GM10248 (cell line): Measurements from ENCODE around the gene KCNQ1.

ENCODE experiments used
- CTCF ChIA-PET: fragments of 300-600 bp; sonication (Branson Sonifier 250); formaldehyde crosslinking; extraction: SDS; loops from one replicate; lab custom pipeline; 2021; ENCODE audit warnings: antibody characterized with exemption; lab: Yijun Ruan, JAX
- POLR2A ChIA-PET: fragments of 350-650 bp; sonication (Branson Sonifier 250); formaldehyde crosslinking; extraction: SDS; loops from one replicate; lab custom pipeline; 2020; ENCODE audit warnings: antibody characterized with exemption; lab: Yijun Ruan, JAX
- DNase-seq: peaks from one replicate; pipeline ENCODE4 v3.0.0; 2012; ENCODE audit errors: extremely low spot score
- TF ChIP-seq, protein P1 (sequence below): IDR thresholded peaks from 2 replicates; pipeline ENCODE4 v1.5.1; 2012; ENCODE audit warnings: mild to moderate bottlenecking, low read depth; ENCODE audit errors: extremely low read depth, missing control alignments, control extremely low read depth

The KCNQ1 gene

DNA sequence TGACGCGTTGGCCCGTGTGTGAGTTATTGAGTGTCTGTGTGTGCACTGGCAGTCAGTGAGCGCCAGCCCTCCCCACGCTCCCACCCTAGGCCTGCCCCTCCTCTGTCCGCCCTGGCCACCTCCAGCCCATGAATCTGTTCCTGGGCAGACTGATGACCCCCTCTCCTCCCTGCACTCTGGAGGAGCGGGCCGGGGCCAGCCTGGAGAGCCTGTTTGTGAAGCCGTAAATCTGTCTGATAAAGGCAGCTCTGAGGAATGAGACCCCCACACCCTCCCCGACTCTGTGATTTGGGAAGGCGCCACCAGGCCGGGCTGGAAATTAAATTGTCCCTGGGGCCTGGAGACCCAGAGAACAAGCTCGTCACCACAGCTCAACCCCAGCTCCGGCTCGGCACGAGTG, 35.7 kb upstream of the KCNQ1 start:
- POLR2A ChIA-PET = interaction anchor here (0.9 kb wide), 1 partner anchor 10 kb away, joined by 3 read pairs; no protein-coding TSS in a partner anchor
- CTCF ChIA-PET = interaction anchor here (1.5 to 2.3 kb wide), 3 partner anchors 9 to 104 kb away, joined by 8 to 10 read pairs (median 8); partner anchors contain the start of gene TSSC4
- no peak for DNase-seq
- TF ChIP-seq, protein P1, sequence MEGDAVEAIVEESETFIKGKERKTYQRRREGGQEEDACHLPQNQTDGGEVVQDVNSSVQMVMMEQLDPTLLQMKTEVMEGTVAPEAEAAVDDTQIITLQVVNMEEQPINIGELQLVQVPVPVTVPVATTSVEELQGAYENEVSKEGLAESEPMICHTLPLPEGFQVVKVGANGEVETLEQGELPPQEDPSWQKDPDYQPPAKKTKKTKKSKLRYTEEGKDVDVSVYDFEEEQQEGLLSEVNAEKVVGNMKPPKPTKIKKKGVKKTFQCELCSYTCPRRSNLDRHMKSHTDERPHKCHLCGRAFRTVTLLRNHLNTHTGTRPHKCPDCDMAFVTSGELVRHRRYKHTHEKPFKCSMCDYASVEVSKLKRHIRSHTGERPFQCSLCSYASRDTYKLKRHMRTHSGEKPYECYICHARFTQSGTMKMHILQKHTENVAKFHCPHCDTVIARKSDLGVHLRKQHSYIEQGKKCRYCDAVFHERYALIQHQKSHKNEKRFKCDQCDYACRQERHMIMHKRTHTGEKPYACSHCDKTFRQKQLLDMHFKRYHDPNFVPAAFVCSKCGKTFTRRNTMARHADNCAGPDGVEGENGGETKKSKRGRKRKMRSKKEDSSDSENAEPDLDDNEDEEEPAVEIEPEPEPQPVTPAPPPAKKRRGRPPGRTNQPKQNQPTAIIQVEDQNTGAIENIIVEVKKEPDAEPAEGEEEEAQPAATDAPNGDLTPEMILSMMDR = no peak

DNA sequence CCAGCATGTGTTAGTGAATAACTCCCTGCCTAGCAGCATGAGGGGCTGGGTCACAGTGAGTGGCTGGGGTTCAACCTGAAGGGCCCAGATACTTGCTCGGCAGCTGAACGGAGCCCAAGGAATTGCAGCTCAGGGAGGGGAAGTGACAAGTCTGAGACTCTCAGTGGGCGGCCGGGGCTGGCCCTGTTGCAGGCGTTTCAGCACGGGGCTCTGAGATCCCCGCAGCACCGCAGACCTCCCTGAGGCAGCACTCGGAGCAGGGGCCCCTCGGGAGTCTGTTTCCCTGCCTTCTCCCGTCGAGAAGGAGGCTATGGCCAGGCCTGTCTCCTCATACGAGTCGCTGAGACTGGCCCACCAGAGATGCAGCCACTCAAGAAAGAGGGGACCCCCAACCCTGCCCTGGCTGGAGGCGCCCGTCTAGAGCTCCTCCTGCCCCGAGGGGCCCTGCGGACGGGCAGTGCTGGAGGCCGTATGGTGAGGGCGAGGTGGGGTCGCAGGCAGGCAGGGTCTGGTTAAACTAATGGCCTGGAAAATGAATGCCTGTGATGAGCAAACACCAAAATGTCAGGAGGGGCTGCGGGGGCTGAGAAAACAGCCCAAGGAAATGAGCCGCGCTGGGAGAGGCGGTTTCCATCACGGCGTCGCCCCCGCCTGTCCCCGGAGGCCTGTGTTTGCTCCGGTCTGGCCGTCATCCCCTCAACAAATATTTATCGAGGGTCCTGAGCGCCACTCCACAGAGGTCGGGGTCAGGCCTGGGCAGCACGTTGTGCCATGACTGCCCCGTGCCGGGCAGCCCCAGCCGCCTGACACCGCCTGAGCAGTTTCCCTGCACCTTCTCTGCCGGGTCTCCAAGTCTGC, 35.0 kb upstream of the KCNQ1 start:
- no peak for DNase-seq
- TF ChIP-seq, protein P1 = no peak
- ChIA-PET CTCF (interaction anchor here (1.0 to 2.3 kb wide), 4 partner anchors 10 to 212 kb away, joined by 3 to 10 read pairs (median 8); partner anchors contain the start of gene TSSC4), POLR2A (interaction anchor here (0.9 kb wide), 1 partner anchor 11 kb away, joined by 3 read pairs; no protein-coding TSS in a partner anchor)

DNA sequence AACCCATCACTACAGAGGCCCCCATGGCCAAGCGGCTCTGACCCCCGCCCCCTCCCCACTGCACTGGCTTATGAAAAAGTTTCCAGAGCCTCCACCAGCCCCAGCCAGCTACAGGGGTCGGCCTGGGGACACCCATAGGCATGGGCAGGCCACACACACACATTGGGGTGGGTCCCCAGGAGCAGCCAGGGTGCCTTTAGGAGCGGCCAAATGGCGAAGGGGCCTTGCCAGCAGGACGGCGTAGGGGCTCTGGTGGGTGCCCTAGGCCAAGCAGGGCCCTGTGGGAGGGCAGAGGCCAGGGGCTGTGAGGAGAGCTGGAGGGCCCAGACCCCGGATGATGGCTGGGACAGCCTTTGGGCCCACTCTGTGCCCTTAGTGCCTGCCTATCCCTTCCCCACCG, 34.2 kb upstream of the KCNQ1 start:
- ChIA-PET CTCF (interaction anchor here (1.0 to 2.3 kb wide), 3 partner anchors 10 to 213 kb away, joined by 3 to 8 read pairs (median 6); no protein-coding TSS in a partner anchor), POLR2A (no interaction called here)
- TF ChIP-seq, protein P1 = no peak
- no peak for DNase-seq

DNA sequence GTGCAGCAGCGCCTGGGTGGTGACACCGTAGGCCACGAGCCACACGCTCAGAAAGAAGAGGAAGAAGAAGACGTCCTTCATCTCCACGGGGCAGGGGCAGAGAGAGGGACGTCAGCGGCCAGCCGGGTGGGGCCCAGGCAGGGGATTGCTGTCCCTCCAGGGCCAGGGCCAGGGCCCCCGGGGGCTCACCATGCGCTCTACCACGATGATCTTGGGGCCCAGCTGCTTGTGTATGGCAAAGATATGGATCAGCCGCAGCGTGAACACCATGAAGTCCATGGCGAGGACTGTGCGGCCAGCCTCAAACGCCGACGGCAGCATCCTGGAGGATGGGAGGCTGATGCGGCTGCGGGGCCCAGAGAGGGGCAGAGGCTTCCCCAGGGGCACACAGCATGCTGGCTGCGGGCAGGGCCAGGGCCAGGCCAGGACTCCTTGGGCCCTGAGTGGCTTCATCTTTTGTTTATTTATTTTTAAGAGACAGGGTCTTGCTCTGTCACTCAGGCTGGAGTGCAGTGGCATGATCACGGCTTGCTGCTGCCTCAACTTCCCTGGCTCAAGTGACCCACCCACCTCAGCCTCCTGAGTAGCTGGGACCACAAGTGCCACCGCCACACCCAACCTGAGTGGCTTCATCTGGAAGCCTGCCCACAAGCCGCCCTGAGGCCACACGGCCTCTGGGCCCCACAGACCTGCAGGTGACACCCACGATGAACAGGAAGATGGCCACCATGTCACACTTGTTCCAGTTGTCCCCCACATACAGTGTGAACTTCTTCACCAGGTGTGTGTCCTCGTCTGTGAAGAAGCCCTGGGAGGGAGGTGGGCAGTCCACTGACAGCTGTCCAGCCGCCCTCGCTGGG, 33.1 kb upstream of the KCNQ1 start:
- DNase-seq = no peak
- POLR2A ChIA-PET = no interaction called here
- TF ChIP-seq, protein P1 = no peak
- CTCF ChIA-PET = interaction anchor here (1.6 to 2.3 kb wide), 3 partner anchors 9 to 107 kb away, joined by 5 to 10 read pairs (median 6); no protein-coding TSS in a partner anchor

DNA sequence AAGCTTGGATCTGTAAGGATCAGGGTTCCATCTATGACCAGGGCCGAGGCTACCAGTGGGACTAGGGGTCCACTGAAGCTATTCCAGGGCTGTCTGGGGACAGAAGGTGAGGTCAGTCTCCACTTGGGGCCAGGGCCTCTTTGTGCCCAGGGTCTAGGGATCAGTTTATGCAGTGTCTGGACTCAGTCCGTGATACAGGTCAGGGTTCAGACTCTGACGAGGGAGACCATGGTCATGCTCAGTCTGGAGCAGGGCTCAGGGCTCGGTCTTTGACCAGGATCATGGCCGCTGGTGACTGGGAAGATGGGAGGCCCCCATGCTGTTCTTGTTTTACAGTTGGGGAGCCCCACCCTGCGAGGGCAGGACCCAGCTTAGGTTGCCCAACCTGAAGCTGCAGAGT, 32.5 kb upstream of the KCNQ1 start:
- ChIA-PET POLR2A (no interaction called here), CTCF (interaction anchor here (1.6 to 2.3 kb wide), 4 partner anchors 9 to 108 kb away, joined by 5 to 10 read pairs (median 6); partner anchors contain the start of gene TSSC4)
- no peak for DNase-seq
- TF ChIP-seq, protein P1 = no peak
